AG10803 (cell line): ENCODE results near the gene HLA-DOB.

ENCODE experiments used
- DNase-seq: peaks from one replicate; pipeline ENCODE4 v3.0.0; 2010; ENCODE audit warnings: low read depth
- H3K4me3 ChIP-seq: 2 replicates; pipeline ENCODE4 v1.5.1; 2011; ENCODE audit warnings: mild to moderate bottlenecking, low read length, control low read depth
- CTCF ChIP-seq: conservative IDR thresholded peaks from 2 replicates; pipeline ENCODE4 v1.5.1; 2011; ENCODE audit warnings: mild to moderate bottlenecking, low read length, control low read depth, inconsistent platforms

HLA-DOB gene

GRCh38 chr6:32843331-32843978, 26.7 kb upstream of the HLA-DOB start:
- DNase-seq, result no peak

GRCh38 chr6:32842690-32843089, 25.9 kb upstream of the HLA-DOB start:
- no peak for TF ChIP-seq CTCF
- peak overlapping the region; percentile 10; the same call in 1 of the 2 replicates for H3K4me3 ChIP-seq
- DNase-seq, result no peak

More at GRCh38 chr6:32843331-32843978, 26.7 kb upstream of the HLA-DOB start:
- peak overlapping the region; percentile 91 for H3K4me3 ChIP-seq
- no peak for TF ChIP-seq CTCF

- H3K4me3 ChIP-seq, result no peak overlapping the region
- no peak for DNase-seq
- no peak for TF ChIP-seq CTCF
Measured at GRCh38 chr6:32842021-32842650, 25.3 kb upstream of the HLA-DOB start.

- no peak for DNase-seq
- no peak for TF ChIP-seq CTCF
- no peak overlapping the region for H3K4me3 ChIP-seq
Measured at GRCh38 chr6:32840604-32841246, 23.9 kb upstream of the HLA-DOB start.

- no peak for TF ChIP-seq CTCF
- no peak overlapping the region for H3K4me3 ChIP-seq
- DNase-seq, result no peak
Measured at GRCh38 chr6:32839356-32839755, 22.6 kb upstream of the HLA-DOB start.

GRCh38 chr6:32838114-32838958, 21.5 kb upstream of the HLA-DOB start, which contains the start of gene TAP2:
Gene TAP2, minus strand, starts transcription at chr6:32838739. Its CDS starts 506 bp downstream, at chr6:32838233.
- DNase-seq, result peak; percentile 89

More at GRCh38 chr6:32838114-32838958, 21.5 kb upstream of the HLA-DOB start, which contains the start of gene TAP2:
- H3K4me3 ChIP-seq, result peak within 1 kb of the TSS; percentile 94
- peak; percentile 75 for TF ChIP-seq CTCF
